Measurements from ENCODE around the gene SLX4IP. TPM values are rescaled to one million over a fixed set of nuclear protein-coding genes. Genes with fewer than 3 reads are reported as not detected.
A peak's percentile ranks its signal among the peaks of the same experiment; 100 is the strongest.

The SLX4IP gene
- total RNA-seq, 1 donor from 2014 or later = 5.3 TPM

GRCh38 chr20:10634683-10635411, 199.7 kb downstream of the SLX4IP start:
- H3K9me3 ChIP-seq (ENCODE audit: insufficient read depth, low read depth, low read length) = no peaks in the 10 kb centered on the region
- no peak overlapping the region for H2AFZ ChIP-seq (ENCODE audit: low read depth, low read length)
- peaks cover 13% of the 10 kb centered on the region for H3K36me3 ChIP-seq (ENCODE audit: insufficient read depth, low read length)
- H4K20me1 ChIP-seq (ENCODE audit: insufficient read depth, low read length) = peaks cover 12% of the 10 kb centered on the region
- FAIRE-seq (no peak), DNase-seq (ENCODE audit: low read depth) (peak; percentile 51)
- H3K4me2 ChIP-seq (ENCODE audit: low read length) = peak overlapping the region; percentile 21
- H3K79me2 ChIP-seq (ENCODE audit: insufficient read depth, low read length) = peaks cover 8% of the 10 kb centered on the region
- H3K4me1 ChIP-seq (ENCODE audit: insufficient read depth, low read length) = peaks cover 45% of the 10 kb centered on the region
- Mint-ChIP-seq H3K4me3 (ENCODE audit: unreplicated experiment) (no peak overlapping the region), H3K27ac (ENCODE audit: unreplicated experiment) (peak overlapping the region; percentile 31), H3K4me1 (ENCODE audit: low read depth, unreplicated experiment) (peaks cover 56% of the 10 kb centered on the region), H3K27me3 (ENCODE audit: low read depth, unreplicated experiment) (no peaks in the 10 kb centered on the region), H3K9me3 (ENCODE audit: unreplicated experiment) (no peaks in the 10 kb centered on the region), H3K36me3 (ENCODE audit: low read depth, unreplicated experiment) (peaks cover 18% of the 10 kb centered on the region)
- no peak overlapping the region for H3K4me3 ChIP-seq (ENCODE audit: insufficient read depth, low read depth, low read length)
- no peaks in the 10 kb centered on the region for H3K27me3 ChIP-seq (ENCODE audit: insufficient read depth, low read length)
- H3K9ac ChIP-seq (ENCODE audit: low read length) = peak overlapping the region; percentile 36
- peak overlapping the region; percentile 58 for H3K27ac ChIP-seq (ENCODE audit: low read depth, low read length)
- TF ChIP-seq, protein P1, sequence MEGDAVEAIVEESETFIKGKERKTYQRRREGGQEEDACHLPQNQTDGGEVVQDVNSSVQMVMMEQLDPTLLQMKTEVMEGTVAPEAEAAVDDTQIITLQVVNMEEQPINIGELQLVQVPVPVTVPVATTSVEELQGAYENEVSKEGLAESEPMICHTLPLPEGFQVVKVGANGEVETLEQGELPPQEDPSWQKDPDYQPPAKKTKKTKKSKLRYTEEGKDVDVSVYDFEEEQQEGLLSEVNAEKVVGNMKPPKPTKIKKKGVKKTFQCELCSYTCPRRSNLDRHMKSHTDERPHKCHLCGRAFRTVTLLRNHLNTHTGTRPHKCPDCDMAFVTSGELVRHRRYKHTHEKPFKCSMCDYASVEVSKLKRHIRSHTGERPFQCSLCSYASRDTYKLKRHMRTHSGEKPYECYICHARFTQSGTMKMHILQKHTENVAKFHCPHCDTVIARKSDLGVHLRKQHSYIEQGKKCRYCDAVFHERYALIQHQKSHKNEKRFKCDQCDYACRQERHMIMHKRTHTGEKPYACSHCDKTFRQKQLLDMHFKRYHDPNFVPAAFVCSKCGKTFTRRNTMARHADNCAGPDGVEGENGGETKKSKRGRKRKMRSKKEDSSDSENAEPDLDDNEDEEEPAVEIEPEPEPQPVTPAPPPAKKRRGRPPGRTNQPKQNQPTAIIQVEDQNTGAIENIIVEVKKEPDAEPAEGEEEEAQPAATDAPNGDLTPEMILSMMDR (IDR thresholded peaks at IDR 0.05; ENCODE audit: insufficient read depth, low read depth, low read length) = no peak
- no peak for TF ChIP-seq EZH2 (IDR thresholded peaks at IDR 0.05; ENCODE audit: insufficient read depth, low read length)

GRCh38 chr20:10635476-10636208, 200.5 kb downstream of the SLX4IP start:
- Histone ChIP-seq H3K4me3 (ENCODE audit: insufficient read depth, low read depth, low read length) (no peak overlapping the region), H3K27ac (ENCODE audit: low read depth, low read length) (peak overlapping the region; percentile 58), H4K20me1 (ENCODE audit: insufficient read depth, low read length) (peaks cover 17% of the 10 kb centered on the region), H3K36me3 (ENCODE audit: insufficient read depth, low read length) (peaks cover 18% of the 10 kb centered on the region), H2AFZ (ENCODE audit: low read depth, low read length) (no peak overlapping the region), H3K27me3 (ENCODE audit: insufficient read depth, low read length) (no peaks in the 10 kb centered on the region), H3K9ac (ENCODE audit: low read length) (peak overlapping the region; percentile 36), H3K4me1 (ENCODE audit: insufficient read depth, low read length) (peaks cover 52% of the 10 kb centered on the region), H3K79me2 (ENCODE audit: insufficient read depth, low read length) (peaks cover 8% of the 10 kb centered on the region), H3K9me3 (ENCODE audit: insufficient read depth, low read depth, low read length) (no peaks in the 10 kb centered on the region), H3K4me2 (ENCODE audit: low read length) (peak overlapping the region; percentile 21)
- DNase-seq (ENCODE audit: low read depth) (no peak), FAIRE-seq (no peak)
- Mint-ChIP-seq H3K36me3 (ENCODE audit: low read depth, unreplicated experiment) (peaks cover 19% of the 10 kb centered on the region), H3K27ac (ENCODE audit: unreplicated experiment) (peak overlapping the region; percentile 41), H3K4me3 (ENCODE audit: unreplicated experiment) (no peak overlapping the region), H3K9me3 (ENCODE audit: unreplicated experiment) (no peaks in the 10 kb centered on the region), H3K4me1 (ENCODE audit: low read depth, unreplicated experiment) (peaks cover 54% of the 10 kb centered on the region), H3K27me3 (ENCODE audit: low read depth, unreplicated experiment) (no peaks in the 10 kb centered on the region)
- TF ChIP-seq, protein P1 (IDR thresholded peaks at IDR 0.05; ENCODE audit: insufficient read depth, low read depth, low read length) = no peak
- no peak for TF ChIP-seq EZH2 (IDR thresholded peaks at IDR 0.05; ENCODE audit: insufficient read depth, low read length)

Data from astrocyte (in vitro differentiated cells and primary cell).